A549 (cell line): ENCODE results near the gene TSFM. TPM values are rescaled to one million over a fixed set of nuclear protein-coding genes. Genes with fewer than 3 reads are reported as not detected.

Experiments
- ATAC-seq, 2 experiments: fragments of 200-7000 bp in 1 of 2; fragments of >200 bp in 1 of 2; cut with Nextera tagmentation in 1 of 2; cut with Tn5 transposase in 1 of 2; 3 replicates each; pipeline versions ENCODE4 v1.8.0 to v1.9.1; 2018 to 2020; ENCODE audit warnings: mild to moderate bottlenecking in 1 of 2, moderate library complexity in 1 of 2
- CTCF ChIA-PET: fragments of 300-600 bp; sonication (Branson Sonifier 250); formaldehyde crosslinking; extraction: SDS; loops from one replicate; lab custom pipeline; 2021; ENCODE audit warnings: antibody characterized with exemption, inconsistent platforms; lab: Yijun Ruan, JAX
- POLR2A ChIA-PET: fragments of 350-600 bp; formaldehyde crosslinking; extraction: SDS; loops from one replicate; lab custom pipeline; 2021; ENCODE audit warnings: antibody characterized with exemption, inconsistent platforms; lab: Yijun Ruan, JAX
- DNase-seq, 2 experiments: peaks; one replicate each; pipeline versions ENCODE4 v3.0.0 to v3.0.0-alpha.2; 2011 to 2016; ENCODE audit warnings: low read depth in 1 of 2, low spot score in 1 of 2
- FAIRE-seq: peaks from 2 replicates; lab custom pipeline; 2011; peaks lifted over from hg19 to GRCh38; lab: Jason Lieb, UNC
- H3K27ac ChIP-seq, 2 experiments: fragments of >200 bp; sonication (Bioruptor Twin); formaldehyde crosslinking; 3 replicates each; pipeline ENCODE4 v1.5.1; 2016 to 2017
- H3K4me1 ChIP-seq: fragments of >200 bp; sonication (Bioruptor Twin); formaldehyde crosslinking; 3 replicates; pipeline ENCODE4 v1.6.1; 2016
- H3K4me2 ChIP-seq: fragments of >200 bp; sonication (Bioruptor Twin); formaldehyde crosslinking; 3 replicates; pipeline ENCODE4 v1.6.1; 2016
- H3K4me3 ChIP-seq: fragments of >200 bp; sonication (Bioruptor Twin); formaldehyde crosslinking; 3 replicates; pipeline ENCODE4 v1.5.1; 2016
- H3K9me3 ChIP-seq: fragments of >200 bp; sonication (Bioruptor Twin); formaldehyde crosslinking; 3 replicates; pipeline ENCODE4 v1.6.1; 2016
- CBX2 ChIP-seq: fragments of 200-600 bp; sonication (generic); IDR thresholded peaks from 2 replicates; pipeline ENCODE4 v1.6.1; 2016; ENCODE audit warnings: low read depth, mild to moderate bottlenecking, borderline replicate concordance
- CBX8 ChIP-seq: fragments of 200-600 bp; sonication (generic); IDR thresholded peaks from 2 replicates; pipeline ENCODE4 v1.6.1; 2016
- CEBPB ChIP-seq, 2 experiments: fragments of >200 bp in 1 of 2; sonication (Bioruptor Twin) in 1 of 2; formaldehyde crosslinking in 1 of 2; IDR thresholded peaks; 2 replicates each; pipeline ENCODE4 v1.6.1; 2012 to 2016
- FOSB ChIP-seq: fragments of 250-450 bp; sonication (Bioruptor Pico); IDR thresholded peaks from 2 replicates; pipeline ENCODE4 v1.5.0; 2020; ENCODE audit warnings: mild to moderate bottlenecking, moderate library complexity
- FOSL2 ChIP-seq, 2 experiments: fragments of 450-650 bp in 1 of 2; fragments of >200 bp in 1 of 2; sonication (Bioruptor Twin) in 1 of 2; formaldehyde crosslinking; IDR thresholded peaks; 2 replicates each; pipeline versions ENCODE4 v1.5.0 to v1.6.1; 2016 to 2020; ENCODE audit warnings: mild to moderate bottlenecking in 1 of 2, moderate library complexity in 1 of 2
- GATA3 ChIP-seq: IDR thresholded peaks from 2 replicates; pipeline ENCODE4 v1.6.1; 2012; ENCODE audit warnings: borderline replicate concordance
- HDAC2 ChIP-seq: fragments of 200-600 bp; sonication (generic); IDR thresholded peaks from 2 replicates; pipeline ENCODE4 v1.6.1; 2016
- HEYL ChIP-seq: fragments of 250-450 bp; sonication (Bioruptor Pico); IDR thresholded peaks from 2 replicates; pipeline ENCODE4 v1.8.0; 2021; ENCODE audit warnings: mild to moderate bottlenecking, moderate library complexity
- HOXA7 ChIP-seq: fragments of 250-450 bp; sonication (Bioruptor Pico); IDR thresholded peaks from 2 replicates; pipeline ENCODE4 v1.5.0; 2020; ENCODE audit warnings: mild to moderate bottlenecking, moderate library complexity
- KDM5A ChIP-seq: fragments of 200-600 bp; sonication (generic); IDR thresholded peaks from 2 replicates; pipeline ENCODE4 v1.6.1; 2016; ENCODE audit warnings: antibody characterized with exemption, mild to moderate bottlenecking
- NPAS2 ChIP-seq: fragments of 250-450 bp; sonication (Bioruptor Pico); IDR thresholded peaks from 2 replicates; pipeline ENCODE4 v1.8.0; 2022; ENCODE audit warnings: mild to moderate bottlenecking, moderate library complexity, borderline replicate concordance
- NR3C1 ChIP-seq: fragments of >200 bp; sonication (Bioruptor Twin); formaldehyde crosslinking; IDR thresholded peaks from 3 replicates; pipeline ENCODE4 v1.6.1; 2017
- SMC3 ChIP-seq: fragments of >200 bp; sonication (Bioruptor Twin); formaldehyde crosslinking; IDR thresholded peaks from 3 replicates; pipeline ENCODE4 v1.6.1; 2018; ENCODE audit warnings: inconsistent platforms
- TP53 ChIP-seq: fragments of 250-450 bp; sonication (Bioruptor Pico); IDR thresholded peaks from 2 replicates; pipeline ENCODE4 v1.5.0; 2021; ENCODE audit warnings: mild to moderate bottlenecking, moderate library complexity
- ZC3H11A ChIP-seq: fragments of 450-650 bp; IDR thresholded peaks from 2 replicates; pipeline ENCODE4 v1.6.1; 2014; ENCODE audit warnings: antibody characterized with exemption, mild to moderate bottlenecking
- ZSCAN20 ChIP-seq: fragments of 250-450 bp; sonication (Bioruptor Pico); IDR thresholded peaks from 2 replicates; pipeline ENCODE4 v1.8.0; 2022; ENCODE audit warnings: mild to moderate bottlenecking, moderate library complexity
- WGBS: methylation state at CpG from one replicate; pipeline ENCODE4 v1.1.6; 2017; ENCODE audit errors: missing lambda C conversion rate; 5-methylcytosine and 5-hydroxymethylcytosine counted together
- polyA plus RNA-seq, 4 experiments: library from polyadenylated mRNA; depleted of rRNA in 3 of 4; stranded (reverse); fragments of >200 nt; fragmentation: RNase III in 1 of 4; extraction: RNeasy Plus Mini Kit Qiagen cat#74134 plus additional on column Dnase treatment in 1 of 4; gene quantifications; 2 replicates in 3 of 4; 3 replicates in 1 of 4; pipeline ENCODE4 v1.2.3, GENCODE V29; 2011 to 2017
- TF ChIP-seq, protein P1 (sequence below): IDR thresholded peaks from 2 replicates; pipeline ENCODE4 v1.6.1; 2012
- TF ChIP-seq, protein P2 (sequence below): IDR thresholded peaks from 2 replicates; pipeline ENCODE4 v1.6.1; 2012; ENCODE audit warnings: low read depth, borderline replicate concordance
- TF ChIP-seq, protein P3 (sequence below): fragments of 450-650 bp; IDR thresholded peaks from 2 replicates; pipeline ENCODE4 v1.6.1; 2014; ENCODE audit warnings: antibody characterized with exemption

The TSFM gene
- polyA plus RNA-seq, 2 of the 4 experiments (the other 2 are of a cell fraction), result 31.7 to 60.2 TPM

DNA sequence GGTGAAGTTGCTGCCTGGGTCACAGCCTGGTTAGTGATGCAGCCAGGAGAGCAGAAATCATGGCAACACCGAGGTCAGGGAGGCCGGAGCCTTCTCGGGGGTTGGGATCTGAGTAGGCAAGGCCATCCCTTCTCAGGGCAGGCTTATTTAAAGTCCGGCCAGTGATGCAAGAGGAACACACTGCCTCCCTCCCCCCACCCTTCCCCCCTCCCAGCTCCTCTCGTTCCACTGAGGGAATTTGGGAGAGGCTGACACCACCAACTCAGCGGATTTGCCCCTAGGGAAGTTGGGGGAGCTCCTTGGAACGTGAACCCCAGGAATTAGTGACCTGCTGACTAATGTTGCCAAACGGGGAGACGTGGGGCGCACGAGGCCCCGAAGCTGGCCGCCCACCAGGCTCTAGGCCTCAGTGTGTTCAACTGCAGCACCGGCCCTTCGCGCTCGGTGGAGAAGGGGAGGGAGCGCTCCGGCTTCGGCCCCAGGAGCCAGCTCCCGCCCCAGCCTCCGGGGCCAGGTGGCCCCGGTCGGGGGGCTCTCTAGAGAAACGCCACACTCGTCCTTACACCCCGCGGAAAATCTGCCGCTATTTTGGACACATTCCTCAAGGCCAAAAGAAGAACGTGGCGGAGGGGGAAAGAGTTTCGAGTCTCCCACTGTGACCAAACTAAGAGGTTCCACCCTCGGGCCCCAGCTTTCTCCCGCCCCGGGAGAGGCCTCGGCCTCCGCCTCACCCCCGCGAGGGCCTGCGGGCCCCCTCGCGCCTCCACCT lies 62.3 kb downstream of the TSFM start:
- Histone ChIP-seq H3K27ac (peak overlapping the region; percentile 90 to 100), H3K4me1 (peaks cover 44% of the 10 kb centered on the region), H3K4me3 (peak overlapping the region; percentile 97), H3K9me3 (no peaks in the 10 kb centered on the region), H3K4me2 (peak overlapping the region; percentile 94)
- ATAC-seq, result peak; percentile 40 to 68; a peak in 5 of 6 replicates
- ChIA-PET CTCF (interaction anchor here (0.7 to 12.2 kb wide), 12 partner anchors 9 to 62 kb away, joined by 3 to 122 read pairs (median 5); partner anchors contain the start of gene TSFM), POLR2A (interaction anchor here (0.6 to 5.4 kb wide), 7 partner anchors 9 to 100 kb away, joined by 3 to 77 read pairs (median 6); partner anchors contain the start of genes TSFM and TSPAN31)
- TF ChIP-seq, protein P1, sequence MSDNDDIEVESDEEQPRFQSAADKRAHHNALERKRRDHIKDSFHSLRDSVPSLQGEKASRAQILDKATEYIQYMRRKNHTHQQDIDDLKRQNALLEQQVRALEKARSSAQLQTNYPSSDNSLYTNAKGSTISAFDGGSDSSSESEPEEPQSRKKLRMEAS, result peak; percentile 45
- no peak for TF ChIP-seq TP53 (CRISPR knock-in tag)
- TF ChIP-seq HOXA7 (CRISPR knock-in tag), result no peak
- no peak for TF ChIP-seq HDAC2
- no peak for TF ChIP-seq HEYL (CRISPR knock-in tag)
- no peak for TF ChIP-seq CBX2
- no peak for TF ChIP-seq FOSL2 (IDR thresholded peaks at IDR 0.05)
- no peak for TF ChIP-seq FOSL2 (CRISPR knock-in tag; IDR thresholded peaks at IDR 0.05)
- 0 out of 3 replicates have a peak, but pooled peaks have one; percentile 5 for TF ChIP-seq SMC3
- no peak for TF ChIP-seq FOSB (CRISPR knock-in tag)
- no peak for TF ChIP-seq NR3C1
- TF ChIP-seq CBX8, result no peak
- TF ChIP-seq CEBPB (IDR thresholded peaks at IDR 0.05), result peak in 1 of 2 experiments; percentile 74; a peak in 2 of 4 replicates
- 4% methylated on average over 19 of the region's 42 CpGs for WGBS
- DNase-seq, result peak; percentile 71 to 82
- no peak for FAIRE-seq

DNA sequence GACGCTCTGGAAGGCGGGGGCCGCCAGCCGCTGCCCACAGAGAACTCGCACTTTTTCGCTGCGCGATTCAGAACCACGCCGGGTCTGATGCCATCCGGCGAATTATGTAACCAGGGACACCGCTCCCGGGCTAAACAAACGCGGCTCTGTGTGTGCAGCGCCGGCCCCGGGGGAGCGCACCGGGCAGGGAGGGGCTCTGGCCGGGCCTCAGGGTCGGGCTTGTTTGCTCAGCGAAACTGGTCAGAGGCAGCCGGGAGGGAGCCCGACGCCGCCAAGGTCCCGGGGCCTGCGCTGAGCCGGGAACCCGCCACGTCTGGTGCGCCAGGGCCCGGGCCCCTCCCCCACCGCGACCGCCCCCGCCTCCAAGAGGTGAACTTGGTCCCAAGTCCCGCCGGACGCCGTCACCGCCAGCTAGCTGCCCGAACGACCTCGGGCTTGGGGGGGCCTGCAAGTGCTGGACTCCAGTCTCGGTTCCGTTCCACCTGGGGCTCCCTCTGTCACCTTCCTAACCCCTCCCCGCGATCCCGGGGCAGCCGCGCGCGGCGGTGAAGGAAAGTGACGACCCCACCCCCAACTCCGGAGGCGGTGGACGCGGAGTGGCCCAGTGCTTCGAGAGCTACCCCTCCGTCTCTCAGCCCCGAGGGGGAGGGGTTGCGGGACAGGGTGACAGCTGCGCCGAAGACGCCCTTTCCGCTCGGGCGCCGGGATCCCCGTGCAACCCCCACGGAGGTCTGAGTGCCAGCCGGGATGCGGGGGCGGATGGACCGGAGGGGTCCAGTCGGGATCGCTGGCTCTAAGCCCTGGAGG lies 63.1 kb downstream of the TSFM start:
- Histone ChIP-seq H3K9me3 (no peaks in the 10 kb centered on the region), H3K27ac (peak overlapping the region; percentile 90 to 100), H3K4me1 (peaks cover 40% of the 10 kb centered on the region), H3K4me3 (peak overlapping the region; percentile 97), H3K4me2 (peak overlapping the region; percentile 94)
- FAIRE-seq, result no peak
- ATAC-seq, result peak; percentile 31 to 54
- WGBS, result 0% methylated on average over 23 of the region's 81 CpGs
- peak; percentile 3; the same call in 1 of the 2 replicates for TF ChIP-seq KDM5A
- peak; percentile 29; the same call in 1 of the 2 replicates for TF ChIP-seq GATA3
- no peak for TF ChIP-seq ZC3H11A
- TF ChIP-seq, protein P1, result peak; percentile 17; the same call in 1 of the 2 replicates
- no peak for TF ChIP-seq NPAS2
- POLR2A ChIA-PET, result interaction anchor here (1.1 to 5.4 kb wide), 10 partner anchors 9 to 96 kb away, joined by 3 to 77 read pairs (median 4); partner anchors contain the start of gene ATP23
- CTCF ChIA-PET, result interaction anchor here (1.1 to 12.2 kb wide), 7 partner anchors 15 to 89 kb away, joined by 3 to 122 read pairs (median 5); no protein-coding TSS in a partner anchor
- peak; percentile 55 to 63 for DNase-seq

DNA sequence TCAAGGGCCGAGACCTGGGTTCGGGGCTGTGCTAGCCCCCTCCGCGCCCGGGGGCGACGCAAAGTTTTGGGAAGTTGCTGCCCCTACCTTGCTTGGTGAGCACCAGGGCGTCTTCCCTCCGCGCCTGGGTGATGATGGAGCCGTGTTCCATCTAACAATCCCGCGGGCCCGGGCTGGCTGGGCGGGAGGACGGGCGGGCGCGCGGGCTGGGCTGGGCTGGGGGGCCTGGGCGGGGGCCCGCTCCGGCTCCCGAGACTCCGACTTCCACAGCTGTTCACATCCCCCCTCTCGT lies 63.6 kb downstream of the TSFM start:
- peaks cover 35% of the 10 kb centered on the region for H3K4me1 ChIP-seq
- no peaks in the 10 kb centered on the region for H3K9me3 ChIP-seq
- DNase-seq (no peak), ATAC-seq (peak; percentile 33 to 56), FAIRE-seq (no peak)
- peak overlapping the region; percentile 97 for H3K4me3 ChIP-seq
- ChIA-PET CTCF (interaction anchor here (1.2 to 12.2 kb wide), 4 partner anchors 44 to 89 kb away, joined by 3 to 122 read pairs (median 32); no protein-coding TSS in a partner anchor), POLR2A (interaction anchor here (0.6 to 5.4 kb wide), 12 partner anchors 9 to 95 kb away, joined by 3 to 77 read pairs (median 4); partner anchors contain the start of gene ATP23)
- H3K4me2 ChIP-seq, result peak overlapping the region; percentile 94
- TF ChIP-seq ZSCAN20 (CRISPR knock-in tag) (no peak), HOXA7 (CRISPR knock-in tag) (no peak), GATA3 (0 out of 2 replicates have a peak, but pooled peaks have one; percentile 5), CEBPB (IDR thresholded peaks at IDR 0.05) (no peak)
- TF ChIP-seq, protein P2, sequence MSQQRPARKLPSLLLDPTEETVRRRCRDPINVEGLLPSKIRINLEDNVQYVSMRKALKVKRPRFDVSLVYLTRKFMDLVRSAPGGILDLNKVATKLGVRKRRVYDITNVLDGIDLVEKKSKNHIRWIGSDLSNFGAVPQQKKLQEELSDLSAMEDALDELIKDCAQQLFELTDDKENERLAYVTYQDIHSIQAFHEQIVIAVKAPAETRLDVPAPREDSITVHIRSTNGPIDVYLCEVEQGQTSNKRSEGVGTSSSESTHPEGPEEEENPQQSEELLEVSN, result no peak
- TF ChIP-seq, protein P3, sequence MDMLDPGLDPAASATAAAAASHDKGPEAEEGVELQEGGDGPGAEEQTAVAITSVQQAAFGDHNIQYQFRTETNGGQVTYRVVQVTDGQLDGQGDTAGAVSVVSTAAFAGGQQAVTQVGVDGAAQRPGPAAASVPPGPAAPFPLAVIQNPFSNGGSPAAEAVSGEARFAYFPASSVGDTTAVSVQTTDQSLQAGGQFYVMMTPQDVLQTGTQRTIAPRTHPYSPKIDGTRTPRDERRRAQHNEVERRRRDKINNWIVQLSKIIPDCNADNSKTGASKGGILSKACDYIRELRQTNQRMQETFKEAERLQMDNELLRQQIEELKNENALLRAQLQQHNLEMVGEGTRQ, result no peak
- no CpG with 5 or more reads among the region's 26 CpGs for WGBS
- peak overlapping the region; percentile 90 to 100 for H3K27ac ChIP-seq
